ENCODE measurements around the gene PTPRM. TPM values are rescaled to one million over a fixed set of nuclear protein-coding genes. Genes with fewer than 3 reads are reported as not detected.

PTPRM gene
- polyA plus RNA-seq, 1 donor (not counting 4 experiments of a cell fraction or from before 2014, with no cell fraction given): 54.5 TPM

DNA sequence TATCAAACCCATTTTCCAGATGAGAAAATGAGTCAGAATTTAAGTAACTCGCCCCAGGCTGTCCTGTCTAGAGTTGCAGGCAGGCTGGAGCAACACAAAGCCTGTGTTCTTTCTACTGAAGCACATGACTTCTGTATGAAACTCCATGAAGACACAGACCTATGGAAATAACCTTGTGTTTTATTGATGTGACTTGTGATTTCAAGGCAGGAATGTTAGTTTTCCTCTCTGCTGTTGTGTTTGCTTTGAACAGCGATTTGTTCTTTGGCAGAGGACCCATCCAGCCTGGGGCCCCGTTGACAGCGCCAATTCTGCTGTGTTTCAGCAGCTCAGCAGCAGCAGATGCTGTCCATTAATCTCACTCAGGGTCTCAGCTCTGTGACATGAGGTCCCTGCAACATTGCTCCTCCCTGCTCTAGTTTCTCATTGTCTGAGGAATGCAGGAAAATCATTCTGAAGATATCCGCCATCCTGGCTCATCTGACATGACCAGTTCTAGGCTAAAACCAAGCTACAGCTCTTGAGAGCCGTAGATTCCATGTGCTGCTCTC, 697.8 kb downstream of the PTPRM start:
- H3K9me3 ChIP-seq (ENCODE audit: control insufficient read depth, low read depth, low read length): no peaks in the 10 kb centered on the region
- H2AFZ ChIP-seq (ENCODE audit: control insufficient read depth, low read length): no peak overlapping the region
- FAIRE-seq: no peak
- H3K79me2 ChIP-seq (ENCODE audit: control insufficient read depth, insufficient read depth, low read length): no peaks in the 10 kb centered on the region
- H3K9ac ChIP-seq (ENCODE audit: control insufficient read depth, extremely low read depth, insufficient read depth, low read length): no peak overlapping the region
- H3K4me1 ChIP-seq (ENCODE audit: control insufficient read depth, extremely low read depth, insufficient read depth, low read length): peaks cover 4% of the 10 kb centered on the region
- H3K27me3 ChIP-seq (ENCODE audit: control insufficient read depth, extremely low read depth, insufficient read depth, low read length): no peaks in the 10 kb centered on the region
- no peaks in the 10 kb centered on the region for H4K20me1 ChIP-seq (ENCODE audit: control insufficient read depth, extremely low read depth, insufficient read depth, low read length)
- peak; percentile 7 for DNase-seq (ENCODE audit: low read depth, low spot score)
- no peaks in the 10 kb centered on the region for H3K9me1 ChIP-seq (ENCODE audit: control insufficient read depth, extremely low read depth, insufficient read depth, low read length)
- no peak overlapping the region for H3K4me3 ChIP-seq (ENCODE audit: control insufficient read depth in 2 of 3, extremely low read depth in 1 of 3, insufficient read depth in 2 of 3, low read depth in 1 of 3, low read length in 3 of 3)
- TF ChIP-seq EZH2 (IDR thresholded peaks at IDR 0.05; ENCODE audit: low read length): no peak
- TF ChIP-seq, protein P1, sequence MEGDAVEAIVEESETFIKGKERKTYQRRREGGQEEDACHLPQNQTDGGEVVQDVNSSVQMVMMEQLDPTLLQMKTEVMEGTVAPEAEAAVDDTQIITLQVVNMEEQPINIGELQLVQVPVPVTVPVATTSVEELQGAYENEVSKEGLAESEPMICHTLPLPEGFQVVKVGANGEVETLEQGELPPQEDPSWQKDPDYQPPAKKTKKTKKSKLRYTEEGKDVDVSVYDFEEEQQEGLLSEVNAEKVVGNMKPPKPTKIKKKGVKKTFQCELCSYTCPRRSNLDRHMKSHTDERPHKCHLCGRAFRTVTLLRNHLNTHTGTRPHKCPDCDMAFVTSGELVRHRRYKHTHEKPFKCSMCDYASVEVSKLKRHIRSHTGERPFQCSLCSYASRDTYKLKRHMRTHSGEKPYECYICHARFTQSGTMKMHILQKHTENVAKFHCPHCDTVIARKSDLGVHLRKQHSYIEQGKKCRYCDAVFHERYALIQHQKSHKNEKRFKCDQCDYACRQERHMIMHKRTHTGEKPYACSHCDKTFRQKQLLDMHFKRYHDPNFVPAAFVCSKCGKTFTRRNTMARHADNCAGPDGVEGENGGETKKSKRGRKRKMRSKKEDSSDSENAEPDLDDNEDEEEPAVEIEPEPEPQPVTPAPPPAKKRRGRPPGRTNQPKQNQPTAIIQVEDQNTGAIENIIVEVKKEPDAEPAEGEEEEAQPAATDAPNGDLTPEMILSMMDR (optimal IDR thresholded peaks at IDR 0.05 in 1 of 3, IDR thresholded peaks at IDR 0.05 in 1 of 3, conservative IDR thresholded peaks at IDR 0.05 in 1 of 3; ENCODE audit: extremely low read depth in 1 of 3, insufficient read depth in 2 of 3, low read length in 3 of 3): no peak
- H3K36me3 ChIP-seq (ENCODE audit: control insufficient read depth in 2 of 2, extremely low read depth in 1 of 2, insufficient read depth in 2 of 2, low read length in 2 of 2): no peaks in the 10 kb centered on the region
- H3K27ac ChIP-seq (ENCODE audit: control insufficient read depth, insufficient read depth, low read length): no peak overlapping the region
- H3K4me2 ChIP-seq (ENCODE audit: control insufficient read depth, extremely low read depth, insufficient read depth, low read depth, low read length): no peak overlapping the region
- dilution Hi-C loops (cut with MboI; ENCODE audit: extremely low pct_ligation_motif_present, low sequenced_read_pairs): no loop called here

DNA sequence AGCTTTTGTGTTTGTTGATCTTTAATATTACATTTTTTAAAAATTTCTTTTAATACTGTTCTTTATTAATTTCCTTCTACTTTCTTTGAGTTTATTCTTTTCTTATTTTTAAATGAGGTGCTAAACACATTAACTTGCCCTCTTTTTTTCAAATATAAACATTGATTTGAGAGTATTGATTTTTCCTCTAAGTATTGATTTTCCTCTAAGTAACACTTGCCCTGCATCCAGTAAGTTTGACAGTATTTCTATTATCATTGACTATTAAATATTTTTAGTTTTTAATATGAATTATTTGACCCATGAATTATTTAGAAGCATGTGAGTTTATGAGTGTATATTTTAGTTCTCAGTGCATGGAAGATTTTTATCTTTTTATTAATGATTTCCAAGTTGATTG, 705.1 kb downstream of the PTPRM start:
- H3K27me3 ChIP-seq (ENCODE audit: control insufficient read depth, extremely low read depth, insufficient read depth, low read length): no peaks in the 10 kb centered on the region
- no peak for TF ChIP-seq EZH2 (IDR thresholded peaks at IDR 0.05; ENCODE audit: low read length)
- TF ChIP-seq, protein P1 (optimal IDR thresholded peaks at IDR 0.05 in 1 of 3, IDR thresholded peaks at IDR 0.05 in 1 of 3, conservative IDR thresholded peaks at IDR 0.05 in 1 of 3; ENCODE audit: extremely low read depth in 1 of 3, insufficient read depth in 2 of 3, low read length in 3 of 3): no peak
- no peaks in the 10 kb centered on the region for H4K20me1 ChIP-seq (ENCODE audit: control insufficient read depth, extremely low read depth, insufficient read depth, low read length)
- DNase-seq (ENCODE audit: low read depth, low spot score) (no peak), FAIRE-seq (no peak)
- no peaks in the 10 kb centered on the region for H3K9me1 ChIP-seq (ENCODE audit: control insufficient read depth, extremely low read depth, insufficient read depth, low read length)
- dilution Hi-C loops (cut with MboI; ENCODE audit: extremely low pct_ligation_motif_present, low sequenced_read_pairs): no loop called here
- no peak overlapping the region for H3K27ac ChIP-seq (ENCODE audit: control insufficient read depth, insufficient read depth, low read length)
- no peaks in the 10 kb centered on the region for H3K9me3 ChIP-seq (ENCODE audit: control insufficient read depth, low read depth, low read length)
- no peak overlapping the region for H3K9ac ChIP-seq (ENCODE audit: control insufficient read depth, extremely low read depth, insufficient read depth, low read length)
- no peak overlapping the region for H2AFZ ChIP-seq (ENCODE audit: control insufficient read depth, low read length)
- H3K4me2 ChIP-seq (ENCODE audit: control insufficient read depth, extremely low read depth, insufficient read depth, low read depth, low read length): no peak overlapping the region
- no peak overlapping the region for H3K4me3 ChIP-seq (ENCODE audit: control insufficient read depth in 2 of 3, extremely low read depth in 1 of 3, insufficient read depth in 2 of 3, low read depth in 1 of 3, low read length in 3 of 3)
- H3K36me3 ChIP-seq (ENCODE audit: control insufficient read depth in 2 of 2, extremely low read depth in 1 of 2, insufficient read depth in 2 of 2, low read length in 2 of 2): no peaks in the 10 kb centered on the region
- no peaks in the 10 kb centered on the region for H3K4me1 ChIP-seq (ENCODE audit: control insufficient read depth, extremely low read depth, insufficient read depth, low read length)
- no peaks in the 10 kb centered on the region for H3K79me2 ChIP-seq (ENCODE audit: control insufficient read depth, insufficient read depth, low read length)
